Parathyroid adenoma (tissue), 2 donors: ENCODE measurements around the gene SLC6A19.
"Not testable (repeated sequence)": the region's sequence is repeated elsewhere in the genome, so short reads cannot be mapped to it uniquely, and the experiment has no call there.

Experiments
- H2AFZ ChIP-seq: fragments of 300-600 bp; sonication (generic); one replicate; pipeline ENCODE4 v1.7.0; 2017; ENCODE audit warnings: antibody characterized with exemption, mild to moderate bottlenecking
- H3K27ac ChIP-seq: fragments of 300-600 bp; sonication (generic); one replicate; pipeline ENCODE4 v1.7.0; 2017
- H3K27me3 ChIP-seq: fragments of 300-600 bp; sonication (generic); one replicate; pipeline ENCODE4 v1.7.0; 2017; ENCODE audit warnings: low read length; ENCODE audit not compliant: control insufficient read depth, insufficient read depth
- H3K36me3 ChIP-seq: fragments of 300-600 bp; sonication (generic); one replicate; pipeline ENCODE4 v1.7.0; 2017; ENCODE audit warnings: low read length; ENCODE audit not compliant: control insufficient read depth, insufficient read depth
- H3K4me1 ChIP-seq: fragments of 300-600 bp; sonication (generic); one replicate; pipeline ENCODE4 v1.7.0; 2017; ENCODE audit warnings: control low read depth
- H3K4me2 ChIP-seq: fragments of 300-600 bp; sonication (generic); one replicate; pipeline ENCODE4 v1.7.0; 2017; ENCODE audit warnings: low read length
- H3K4me3 ChIP-seq: fragments of 300-600 bp; sonication (generic); one replicate; pipeline ENCODE4 v1.7.0; 2017; ENCODE audit warnings: low read depth, low read length
- H3K79me2 ChIP-seq: fragments of 300-600 bp; sonication (generic); one replicate; pipeline ENCODE4 v1.7.0; 2017; ENCODE audit warnings: control low read depth
- H3K9ac ChIP-seq: fragments of 300-600 bp; sonication (generic); one replicate; pipeline ENCODE4 v1.7.0; 2017; ENCODE audit warnings: mild to moderate bottlenecking
- H3K9me3 ChIP-seq: fragments of 300-600 bp; sonication (generic); one replicate; pipeline ENCODE4 v1.7.0; 2017; ENCODE audit warnings: low read length; ENCODE audit not compliant: control insufficient read depth
- CTCF ChIP-seq: fragments of 300-600 bp; sonication (generic); IDR thresholded peaks from one replicate; pipeline ENCODE4 v1.7.0; 2017; ENCODE audit warnings: antibody characterized with exemption, mild to moderate bottlenecking
- donor health status: primary hyperparathyroidism.

Gene SLC6A19

GRCh38 chr5:1264211-1264610, 62.8 kb downstream of the SLC6A19 start:
- H3K27me3 ChIP-seq: no peaks in the 10 kb centered on the region
- H3K9ac ChIP-seq: no peak overlapping the region
- no peaks in the 10 kb centered on the region for H3K36me3 ChIP-seq
- H3K9me3 ChIP-seq: no peaks in the 10 kb centered on the region
- no peak overlapping the region for H3K4me3 ChIP-seq
- no peaks in the 10 kb centered on the region for H3K4me1 ChIP-seq
- TF ChIP-seq CTCF: no peak
- H2AFZ ChIP-seq: no peak overlapping the region
- no peaks in the 10 kb centered on the region for H3K79me2 ChIP-seq
- H3K4me2 ChIP-seq: no peak overlapping the region
- H3K27ac ChIP-seq: no peak overlapping the region

- H3K4me2 ChIP-seq: no peak overlapping the region
- no peak overlapping the region for H2AFZ ChIP-seq
- TF ChIP-seq CTCF: no peak
These were observed 63.6 kb downstream of the SLC6A19 start for GRCh38 chr5:1265026-1265425.

GRCh38 chr5:1265461-1266455, 64.4 kb downstream of the SLC6A19 start:
- Histone ChIP-seq H3K4me3 (no peak overlapping the region), H3K36me3 (no peaks in the 10 kb centered on the region), H2AFZ (no peak overlapping the region), H3K9ac (no peak overlapping the region), H3K27ac (no peak overlapping the region), H3K79me2 (no peaks in the 10 kb centered on the region), H3K27me3 (no peaks in the 10 kb centered on the region), H3K9me3 (no peaks in the 10 kb centered on the region), H3K4me2 (no peak overlapping the region), H3K4me1 (no peaks in the 10 kb centered on the region)
- TF ChIP-seq CTCF: no peak

More at GRCh38 chr5:1265026-1265425, 63.6 kb downstream of the SLC6A19 start:
- Histone ChIP-seq H3K79me2 (no peaks in the 10 kb centered on the region), H3K4me1 (no peaks in the 10 kb centered on the region), H3K27me3 (no peaks in the 10 kb centered on the region), H3K9ac (no peak overlapping the region), H3K27ac (no peak overlapping the region), H3K9me3 (no peaks in the 10 kb centered on the region), H3K4me3 (no peak overlapping the region), H3K36me3 (no peaks in the 10 kb centered on the region)

- Histone ChIP-seq H3K9me3 (no peaks in the 10 kb centered on the region), H3K4me2 (no peak overlapping the region), H3K27me3 (no peaks in the 10 kb centered on the region), H3K9ac (no peak overlapping the region), H3K79me2 (no peaks in the 10 kb centered on the region), H2AFZ (no peak overlapping the region), H3K27ac (no peak overlapping the region), H3K36me3 (no peaks in the 10 kb centered on the region), H3K4me1 (no peaks in the 10 kb centered on the region), H3K4me3 (no peak overlapping the region)
- no peak for TF ChIP-seq CTCF
These were observed 65.4 kb downstream of the SLC6A19 start for GRCh38 chr5:1266791-1267190.

- not testable (repeated sequence) for H3K4me3 ChIP-seq, H3K4me1 ChIP-seq, H2AFZ ChIP-seq, H3K27ac ChIP-seq, H3K9me3 ChIP-seq, H3K4me2 ChIP-seq, H3K9ac ChIP-seq, H3K79me2 ChIP-seq, H3K27me3 ChIP-seq, H3K36me3 ChIP-seq
These were observed 66.1 kb downstream of the SLC6A19 start for GRCh38 chr5:1267464-1267863.
